GM23338 (cell line): ENCODE results near the gene DAAM2. TPM values are rescaled to one million over a fixed set of nuclear protein-coding genes. Genes with fewer than 3 reads are reported as not detected.

Experiments used
- ATAC-seq: fragments of 200-7000 bp; cut with Tn5 transposase; 3 replicates; pipeline ENCODE4 v1.9.1; 2020
- DNase-seq: peaks from one replicate; pipeline ENCODE4 v3.0.0-alpha.2; 2015; ENCODE audit warnings: low spot score
- H2AFZ ChIP-seq: fragments of 200-600 bp; sonication (generic); 2 replicates; pipeline ENCODE4 v1.8.0; 2016; ENCODE audit warnings: antibody characterized with exemption, mild to moderate bottlenecking, moderate library complexity
- H3F3A ChIP-seq: fragments of 200-600 bp; sonication (generic); replicated peaks from 2 replicates; pipeline ENCODE4 v1.8.0; 2017; ENCODE audit warnings: antibody characterized with exemption, mixed run types, low read depth
- H3K27ac ChIP-seq: fragments of 200-600 bp; sonication (generic); 2 replicates; pipeline ENCODE4 v1.6.1; 2016; ENCODE audit warnings: low read depth
- H3K27me3 ChIP-seq: fragments of 200-600 bp; sonication (generic); 2 replicates; pipeline ENCODE4 v1.8.0; 2016; ENCODE audit warnings: mild to moderate bottlenecking, mixed run types, moderate library complexity; ENCODE audit not compliant: insufficient read depth
- H3K36me3 ChIP-seq: fragments of 200-600 bp; sonication (generic); 2 replicates; pipeline ENCODE4 v1.8.0; 2016; ENCODE audit warnings: mild to moderate bottlenecking; ENCODE audit not compliant: insufficient read depth
- H3K4me1 ChIP-seq: fragments of 200-600 bp; sonication (generic); 2 replicates; pipeline ENCODE4 v1.8.0; 2016; ENCODE audit warnings: mild to moderate bottlenecking, moderate library complexity; ENCODE audit not compliant: insufficient read depth
- H3K4me2 ChIP-seq: fragments of 200-600 bp; sonication (generic); 2 replicates; pipeline ENCODE4 v1.7.1; 2017; ENCODE audit warnings: mixed run types
- H3K4me3 ChIP-seq: fragments of 200-600 bp; sonication (generic); 2 replicates; pipeline ENCODE4 v1.6.1; 2016; ENCODE audit warnings: mixed run types
- H3K79me2 ChIP-seq: fragments of 200-600 bp; sonication (generic); replicated peaks from 2 replicates; pipeline ENCODE4 v1.8.0; 2017; ENCODE audit warnings: mild to moderate bottlenecking; ENCODE audit not compliant: insufficient read depth
- H3K9me2 ChIP-seq: fragments of 200-600 bp; sonication (generic); 2 replicates; pipeline ENCODE4 v1.8.0; 2017; ENCODE audit not compliant: insufficient read depth
- H4K20me1 ChIP-seq: fragments of 200-600 bp; sonication (generic); replicated peaks from 2 replicates; pipeline ENCODE4 v1.8.0; 2017; ENCODE audit warnings: mild to moderate bottlenecking; ENCODE audit not compliant: insufficient read depth
- H3K27ac Mint-ChIP-seq: 2 replicates; pipeline ENCODE4 v1.8.0; 2020; ENCODE audit warnings: inconsistent platforms, mild to moderate bottlenecking, moderate library complexity, mixed read lengths
- H3K27me3 Mint-ChIP-seq: 3 replicates; pipeline ENCODE4 v1.8.0; 2022; ENCODE audit warnings: low read depth, mild to moderate bottlenecking, moderate library complexity, mixed read lengths, inconsistent platforms; ENCODE audit not compliant: insufficient read depth, poor library complexity
- H3K36me3 Mint-ChIP-seq: 3 replicates; pipeline ENCODE4 v1.8.0; 2021; ENCODE audit warnings: low read depth, mild to moderate bottlenecking, inconsistent platforms, moderate library complexity, mixed read lengths
- H3K4me1 Mint-ChIP-seq: 3 replicates; pipeline ENCODE4 v1.8.0; 2020; ENCODE audit warnings: mild to moderate bottlenecking, inconsistent platforms, mixed read lengths
- H3K4me3 Mint-ChIP-seq: 3 replicates; pipeline ENCODE4 v1.8.0; 2021; ENCODE audit warnings: moderate library complexity, mild to moderate bottlenecking, inconsistent platforms, mixed read lengths
- H3K9me3 Mint-ChIP-seq: 3 replicates; pipeline ENCODE4 v1.8.0; 2020; ENCODE audit warnings: moderate library complexity, mild to moderate bottlenecking, inconsistent platforms, mixed read lengths
- CTCF ChIP-seq, 2 experiments: fragments of 200-600 bp in 1 of 2; sonication (generic) in 1 of 2; conservative IDR thresholded peaks; 2 replicates each; pipeline versions ENCODE4 v1.5.1 to v1.6.1; 2016 to 2017; ENCODE audit warnings: antibody characterized with exemption in 2 of 2, low read depth in 2 of 2, mild to moderate bottlenecking in 2 of 2, moderate library complexity in 1 of 2
- ETS1 ChIP-seq: IDR thresholded peaks from 2 replicates; pipeline ENCODE4 v1.6.1; 2016; ENCODE audit warnings: antibody characterized with exemption
- EZH2 ChIP-seq: fragments of 200-600 bp; sonication (generic); IDR thresholded peaks from one replicate; pipeline ENCODE4 v1.8.0; 2017; ENCODE audit warnings: antibody characterized with exemption, mild to moderate bottlenecking, low read depth; ENCODE audit not compliant: unreplicated experiment
- EZH2phosphoT487 ChIP-seq: fragments of 200-600 bp; sonication (generic); IDR thresholded peaks from one replicate; pipeline ENCODE4 v1.8.1; 2018; ENCODE audit warnings: antibody characterized with exemption; ENCODE audit not compliant: unreplicated experiment
- JUNB ChIP-seq: IDR thresholded peaks from one replicate; pipeline ENCODE4 v1.6.1; 2016; ENCODE audit warnings: antibody characterized with exemption; ENCODE audit not compliant: unreplicated experiment
- NANOG ChIP-seq: IDR thresholded peaks from 2 replicates; pipeline ENCODE4 v1.6.1; 2016; ENCODE audit warnings: antibody characterized with exemption, borderline replicate concordance
- POLR2AphosphoS5 ChIP-seq: IDR thresholded peaks from 2 replicates; pipeline ENCODE4 v1.6.1; 2016; ENCODE audit warnings: antibody characterized with exemption, low read depth
- REST ChIP-seq: IDR thresholded peaks from one replicate; pipeline ENCODE4 v1.6.1; 2018; ENCODE audit warnings: antibody characterized with exemption; ENCODE audit not compliant: unreplicated experiment
- STAT1 ChIP-seq: IDR thresholded peaks from one replicate; pipeline ENCODE4 v1.6.1; 2016; ENCODE audit warnings: antibody characterized with exemption; ENCODE audit not compliant: unreplicated experiment
- ZNF114 ChIP-seq: fragments of 250-450 bp; sonication (Bioruptor Pico); IDR thresholded peaks from 2 replicates; pipeline ENCODE4 v1.5.0; 2020; ENCODE audit warnings: mild to moderate bottlenecking, moderate library complexity
- ZNF462 ChIP-seq: fragments of 250-450 bp; sonication (Bioruptor Pico); IDR thresholded peaks from 2 replicates; pipeline ENCODE4 v1.5.0; 2020; ENCODE audit warnings: mild to moderate bottlenecking, moderate library complexity
- polyA plus RNA-seq: library from polyadenylated mRNA; unstranded; fragments of >200 nt; fragmentation: Nextera tagmentation; extraction: Ambion mirVana; gene quantifications from 2 replicates; pipeline ENCODE4 v1.2.1, GENCODE V29; 2016
- total RNA-seq: library from RNA; depleted of rRNA; stranded (reverse); fragments of >200 nt; shearing (Covaris generic); gene quantifications from 2 replicates; pipeline ENCODE4 v1.2.3, GENCODE V29; 2014

DAAM2 gene
- total and polyA plus RNA-seq, 2 experiments from 2014 or later, result 1.4 to 4.9 TPM

GRCh38 chr6:39942903-39943580 is 150.9 kb downstream of the DAAM2 start (continued):
- TF ChIP-seq STAT1 (no peak), ETS1 (no peak)

- Mint-ChIP-seq H3K9me3 (no peaks in the 10 kb centered on the region), H3K27me3 (peaks cover 4% of the 10 kb centered on the region), H3K36me3 (no peaks in the 10 kb centered on the region), H3K27ac (no peak overlapping the region), H3K4me1 (peaks cover 5% of the 10 kb centered on the region), H3K4me3 (no peak overlapping the region)
- Histone ChIP-seq H3K27ac (no peak overlapping the region), H2AFZ (no peak overlapping the region), H3K79me2 (no peaks in the 10 kb centered on the region), H3K36me3 (no peaks in the 10 kb centered on the region), H4K20me1 (no peaks in the 10 kb centered on the region), H3K9me2 (peaks cover 32% of the 10 kb centered on the region; the same call in 1 of the 2 replicates), H3K4me1 (peaks cover 21% of the 10 kb centered on the region), H3K4me2 (no peak overlapping the region), H3K27me3 (no peaks in the 10 kb centered on the region), H3F3A (no peaks in the 10 kb centered on the region), H3K4me3 (no peak overlapping the region)
- ATAC-seq (no peak), DNase-seq (no peak)
- TF ChIP-seq ZNF462 (CRISPR knock-in tag), result no peak
- no peak for TF ChIP-seq CTCF (conservative IDR thresholded peaks at IDR 0.05; ENCODE audit: low read depth in 2 of 2)
- TF ChIP-seq JUNB, result no peak
- TF ChIP-seq STAT1, result no peak
- TF ChIP-seq NANOG, result no peak
- TF ChIP-seq POLR2AphosphoS5, result no peak
- TF ChIP-seq REST, result no peak
- TF ChIP-seq EZH2phosphoT487, result no peak
- no peak for TF ChIP-seq ETS1
- TF ChIP-seq EZH2, result no peak
- TF ChIP-seq ZNF114 (CRISPR knock-in tag), result no peak
These were observed 153.4 kb downstream of the DAAM2 start for GRCh38 chr6:39945626-39946025.
